Naive thymus-derived CD8-positive, alpha-beta T cell (primary cell): ENCODE data around the gene IL1RL2. TPM values are rescaled to one million over a fixed set of nuclear protein-coding genes. Genes with fewer than 3 reads are reported as not detected.

ENCODE experiments used
- ATAC-seq, 2 donors: fragments of 150-1000 bp; cut with Tn5 transposase in 1 of 2; sonication (Bioruptor Pico), chemical (Tn5 transposase) in 1 of 2; 1 replicate in 1 of 2; 2 replicates in 1 of 2; pipeline ENCODE4 v1.10.0; 2021; ENCODE audit warnings: mild to moderate bottlenecking in 2 of 2, moderate library complexity in 2 of 2
- POLR2A ChIA-PET: fragments of 350-600 bp; sonication (Branson Sonifier 250); formaldehyde crosslinking; loops from one replicate; lab custom pipeline; 2021; ENCODE audit warnings: antibody characterized with exemption; lab: Charles Lee
- DNase-seq, 10 donors: peaks; one replicate each; pipeline versions ENCODE4 v3.0.0 to v3.0.0-alpha.2; 2020 to 2022
- H3K27ac Mint-ChIP-seq, 10 donors: one replicate each; pipeline ENCODE4 v1.8.0; 2020 to 2022; ENCODE audit warnings: mild to moderate bottlenecking in 10 of 10, mixed read lengths in 10 of 10, moderate library complexity in 4 of 10, inconsistent platforms in 1 of 10
- H3K27me3 Mint-ChIP-seq, 5 donors: one replicate each; pipeline ENCODE4 v1.8.0; 2021 to 2022; ENCODE audit warnings: mixed read lengths in 5 of 5
- H3K36me3 Mint-ChIP-seq, 3 donors: one replicate each; pipeline ENCODE4 v1.8.0; 2020 to 2022; ENCODE audit warnings: mixed read lengths in 3 of 3, mild to moderate bottlenecking in 2 of 3, inconsistent platforms in 1 of 3
- H3K4me1 Mint-ChIP-seq, 4 donors: one replicate each; pipeline ENCODE4 v1.8.0; 2021 to 2022; ENCODE audit warnings: mixed read lengths in 4 of 4
- H3K4me3 Mint-ChIP-seq, 10 donors: one replicate each; pipeline ENCODE4 v1.8.0; 2020 to 2022; ENCODE audit warnings: mild to moderate bottlenecking in 10 of 10, mixed read lengths in 10 of 10, moderate library complexity in 6 of 10, inconsistent platforms in 1 of 10
- H3K9me3 Mint-ChIP-seq, 9 donors: one replicate each; pipeline ENCODE4 v1.8.0; 2020 to 2022; ENCODE audit warnings: mixed read lengths in 9 of 9, mild to moderate bottlenecking in 3 of 9, inconsistent platforms in 1 of 9, moderate library complexity in 1 of 9
- polyA plus RNA-seq, 3 donors: library from polyadenylated mRNA; unstranded; fragments of 300-500 nt; fragmentation: Illumina TruSeq; gene quantifications; one replicate each; pipeline ENCODE4 v1.2.3, GENCODE V29; 2021
- total RNA-seq, 8 experiments: library from RNA in 2 of 8; stranded (reverse) in 2 of 8; gene quantifications; one replicate each; pipeline ENCODE4 v1.2.3 and lab custom pipeline; 2021 to 2026

The IL1RL2 gene
- total RNA-seq = not detected
- polyA plus RNA-seq = not detected
- 0 to 1.4 (median 0.12) reads per million in 6 experiments for total RNA-seq (lab: John Stamatoyannopoulos, UW)

GRCh38 chr2:102186791-102187495 is at the start of gene IL1RL2:
IL1RL2 (plus strand) TSS chr2:102187023; CDS start chr2:102187868, 845 bp downstream.
- POLR2A ChIA-PET = no interaction called here
- Mint-ChIP-seq H3K4me3 (peak within 1 kb of the TSS; percentile 81 to 92 (median 84)), H3K9me3 (no peaks in the 10 kb centered on the region), H3K4me1 (peaks cover 4 to 9% (median 7%) of the 10 kb centered on the region in 4 donors), H3K27ac (peak within 1 kb of the TSS in 3 of 10 donors; percentile 9 to 69 (median 65)), H3K36me3 (no peaks in the 10 kb centered on the region), H3K27me3 (peaks cover 18 to 47% (median 29%) of the 10 kb centered on the region in 5 donors)
- DNase-seq = peak in 1 of 10 donors; percentile 62
- ATAC-seq = no peak

DNA sequence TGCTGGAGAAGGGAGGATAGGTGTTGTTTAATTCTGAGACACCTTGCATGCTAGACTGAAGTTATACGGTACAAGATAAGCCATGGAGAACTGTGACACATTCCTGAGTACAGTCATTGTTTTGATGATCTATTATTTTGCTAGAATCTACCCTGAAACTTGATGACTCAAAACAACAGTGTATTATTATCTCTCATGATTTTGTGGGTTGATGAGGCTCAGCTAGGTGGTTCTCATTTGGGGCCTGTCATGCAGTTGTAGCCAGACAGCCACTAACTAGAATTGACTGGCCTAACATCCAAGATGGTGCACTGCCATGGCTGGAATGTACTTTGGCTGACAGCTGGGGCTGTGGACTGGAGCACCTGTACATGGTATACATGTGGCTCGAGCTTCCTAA is 49.7 kb upstream of the IL1RL2 start:
- no peak overlapping the region for H3K4me3 Mint-ChIP-seq
- no peak for ATAC-seq
- peaks cover 2 to 10% (median 4%) of the 10 kb centered on the region in 3 donors for H3K36me3 Mint-ChIP-seq
- peaks cover 4 to 18% (median 7%) of the 10 kb centered on the region in 4 donors for H3K4me1 Mint-ChIP-seq
- POLR2A ChIA-PET = no interaction called here
- peaks cover 0 to 10% (median 4%) of the 10 kb centered on the region in 9 donors for H3K9me3 Mint-ChIP-seq
- H3K27ac Mint-ChIP-seq = peak overlapping the region in 1 of 10 donors; percentile 7
- peaks cover 7 to 27% (median 18%) of the 10 kb centered on the region in 5 donors for H3K27me3 Mint-ChIP-seq
- no peak for DNase-seq

GRCh38 chr2:102138331-102138730 is 48.5 kb upstream of the IL1RL2 start:
- ATAC-seq (no peak), DNase-seq (no peak)
- peaks cover 0 to 10% (median 3%) of the 10 kb centered on the region in 9 donors for H3K9me3 Mint-ChIP-seq
- peaks cover 2 to 10% (median 4%) of the 10 kb centered on the region in 3 donors for H3K36me3 Mint-ChIP-seq
- peaks cover 7 to 25% (median 13%) of the 10 kb centered on the region in 4 donors for H3K4me1 Mint-ChIP-seq
- peak overlapping the region in 1 of 10 donors; percentile 3 for H3K4me3 Mint-ChIP-seq
- peaks cover 12 to 36% (median 25%) of the 10 kb centered on the region in 5 donors for H3K27me3 Mint-ChIP-seq
- POLR2A ChIA-PET = no interaction called here
- peak overlapping the region in 1 of 10 donors; percentile 10 for H3K27ac Mint-ChIP-seq

- POLR2A ChIA-PET = no interaction called here
- Mint-ChIP-seq H3K4me1 (peaks cover 7 to 25% (median 13%) of the 10 kb centered on the region in 4 donors), H3K9me3 (peaks cover 0 to 24% (median 6%) of the 10 kb centered on the region in 9 donors), H3K27me3 (peaks cover 17 to 52% (median 41%) of the 10 kb centered on the region in 5 donors), H3K4me3 (no peak overlapping the region), H3K36me3 (peaks cover 2 to 15% (median 9%) of the 10 kb centered on the region in 3 donors), H3K27ac (no peak overlapping the region)
- ATAC-seq = no peak
- no peak for DNase-seq
Measured at GRCh38 chr2:102139851-102140250, 47.0 kb upstream of the IL1RL2 start.

DNA sequence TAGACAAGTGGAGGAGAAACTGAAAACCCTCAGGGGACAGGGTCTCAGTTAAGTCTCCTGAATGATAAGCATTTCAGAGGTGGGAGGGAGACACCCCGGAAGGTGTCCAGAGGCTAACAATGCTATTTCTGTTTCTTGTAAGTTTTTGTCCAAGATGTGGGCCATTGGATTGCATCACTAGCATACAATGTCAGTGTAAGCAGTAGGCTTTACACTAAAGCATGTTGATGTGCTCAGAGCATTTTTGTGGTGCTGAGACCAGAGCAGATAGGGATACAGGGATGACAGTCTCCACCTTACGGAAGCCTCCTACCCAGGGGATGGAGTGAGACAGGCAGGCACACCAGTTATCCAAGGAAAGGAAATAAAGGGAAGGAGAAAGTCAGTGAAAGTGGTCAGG is 46.4 kb upstream of the IL1RL2 start:
- Mint-ChIP-seq H3K4me1 (peaks cover 7 to 25% (median 13%) of the 10 kb centered on the region in 4 donors), H3K4me3 (peak overlapping the region in 2 of 10 donors; percentile 15 to 26), H3K36me3 (peaks cover 2 to 20% (median 12%) of the 10 kb centered on the region in 3 donors), H3K27ac (no peak overlapping the region), H3K9me3 (peaks cover 0 to 29% (median 11%) of the 10 kb centered on the region in 9 donors), H3K27me3 (peaks cover 17 to 57% (median 42%) of the 10 kb centered on the region in 5 donors)
- POLR2A ChIA-PET = no interaction called here
- ATAC-seq (no peak), DNase-seq (no peak)

- DNase-seq (no peak), ATAC-seq (no peak)
- POLR2A ChIA-PET = no interaction called here
- Mint-ChIP-seq H3K27me3 (peaks cover 17 to 61% (median 42%) of the 10 kb centered on the region in 5 donors), H3K36me3 (peaks cover 2 to 29% (median 14%) of the 10 kb centered on the region in 3 donors), H3K4me1 (peaks cover 7 to 25% (median 13%) of the 10 kb centered on the region in 4 donors), H3K27ac (no peak overlapping the region), H3K4me3 (peak overlapping the region in 7 of 10 donors; percentile 20 to 77 (median 33)), H3K9me3 (peaks cover 0 to 38% (median 18%) of the 10 kb centered on the region in 9 donors)
Measured at GRCh38 chr2:102141011-102141943, 45.5 kb upstream of the IL1RL2 start.

DNA sequence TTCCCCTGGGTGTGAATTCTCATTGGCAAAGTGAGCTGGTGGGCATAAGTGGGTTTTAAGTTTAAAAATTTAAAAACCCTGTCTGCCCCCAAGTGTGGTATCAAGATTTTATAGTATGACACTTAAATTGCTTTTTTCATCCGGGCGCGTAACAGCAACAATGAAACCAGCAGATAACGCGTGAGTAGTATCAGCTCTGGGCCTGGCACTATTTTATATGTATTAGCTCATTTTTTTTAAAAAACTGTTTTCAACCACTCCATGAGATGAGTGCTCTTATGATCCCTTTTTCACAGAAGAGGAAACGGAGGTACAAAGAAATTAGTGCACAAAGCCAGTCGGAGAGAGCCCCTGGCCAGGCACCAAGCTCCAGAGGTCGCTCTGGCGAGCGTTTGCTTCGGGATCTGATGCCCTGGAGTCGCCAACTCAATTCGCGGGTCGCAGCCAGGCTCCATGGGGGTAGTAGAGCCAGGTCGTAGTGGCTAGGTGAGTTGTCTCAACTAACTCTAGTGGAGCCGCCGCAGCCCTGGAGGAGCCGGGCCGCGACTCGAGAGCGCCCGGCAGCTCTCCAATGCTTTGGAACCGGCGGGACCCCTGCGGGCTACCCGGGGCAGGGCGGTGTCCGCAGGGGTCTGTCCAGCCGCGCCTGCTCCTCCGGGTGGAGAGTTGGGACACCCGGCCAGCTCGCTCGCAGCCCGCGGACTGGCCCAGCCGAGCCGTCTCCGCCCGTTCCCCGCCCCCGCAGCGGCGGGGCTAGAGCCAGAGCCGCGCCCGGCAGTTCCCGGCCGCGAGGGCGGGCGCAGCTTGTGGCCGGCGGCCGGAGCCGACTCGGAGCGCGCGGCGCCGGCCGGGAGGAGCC is 44.6 kb upstream of the IL1RL2 start, which contains the start of gene IL1R1:
Gene IL1R1 (plus strand): TSS at position 777 of the 859 bp plus-strand sequence. CDS start 14,979 bp downstream, outside the sequence.
- Mint-ChIP-seq H3K36me3 (peaks cover 2 to 38% (median 15%) of the 10 kb centered on the region in 3 donors), H3K9me3 (peaks cover 0 to 47% (median 26%) of the 10 kb centered on the region in 9 donors), H3K4me1 (peaks cover 7 to 25% (median 13%) of the 10 kb centered on the region in 4 donors), H3K27me3 (peaks cover 17 to 61% (median 39%) of the 10 kb centered on the region in 5 donors), H3K4me3 (peak within 1 kb of the TSS; percentile 12 to 77 (median 63)), H3K27ac (peak within 1 kb of the TSS in 1 of 10 donors; percentile 65)
- no peak for ATAC-seq
- DNase-seq = no peak
- POLR2A ChIA-PET = no interaction called here

GRCh38 chr2:102142829-102143449 is 43.9 kb upstream of the IL1RL2 start:
- Mint-ChIP-seq H3K4me1 (peaks cover 7 to 22% (median 13%) of the 10 kb centered on the region in 4 donors), H3K4me3 (peak overlapping the region; percentile 12 to 74 (median 60)), H3K36me3 (peaks cover 2 to 46% (median 17%) of the 10 kb centered on the region in 3 donors), H3K27ac (peak overlapping the region in 1 of 10 donors; percentile 65), H3K27me3 (peaks cover 17 to 61% (median 39%) of the 10 kb centered on the region in 5 donors), H3K9me3 (peaks cover 2 to 55% (median 33%) of the 10 kb centered on the region in 9 donors)
- ATAC-seq (no peak), DNase-seq (no peak)
- POLR2A ChIA-PET = no interaction called here

DNA sequence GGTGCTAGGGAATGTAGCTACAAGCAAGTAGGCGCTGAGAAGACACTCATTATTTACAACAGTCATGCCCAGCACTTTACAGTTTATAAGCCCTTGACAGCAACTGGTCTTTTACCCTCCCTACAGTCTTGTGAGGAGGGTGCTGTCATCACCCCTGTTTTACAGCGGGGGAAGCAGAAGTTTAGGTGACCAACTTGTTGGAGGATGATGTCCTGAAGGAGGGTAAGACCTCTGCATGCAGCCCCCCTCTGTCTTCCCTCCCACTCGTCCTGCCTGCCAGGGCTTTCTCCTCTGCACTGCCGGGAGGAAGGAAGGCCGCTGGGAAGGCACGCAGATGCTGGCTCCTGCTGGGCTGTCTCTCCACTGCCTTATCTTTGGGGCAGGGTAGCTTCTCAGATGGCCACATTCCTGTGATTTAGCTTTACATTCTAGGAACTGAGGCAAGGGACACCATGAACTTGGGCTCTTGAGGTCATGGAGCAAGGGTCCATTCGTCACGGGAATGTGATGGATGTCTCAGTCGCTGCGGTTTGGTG is 43.3 kb upstream of the IL1RL2 start:
- H3K4me3 Mint-ChIP-seq = peak overlapping the region in 9 of 10 donors; percentile 12 to 74 (median 64)
- POLR2A ChIA-PET = no interaction called here
- H3K4me1 Mint-ChIP-seq = peaks cover 4 to 16% (median 8%) of the 10 kb centered on the region in 4 donors
- peaks cover 2 to 51% (median 21%) of the 10 kb centered on the region in 3 donors for H3K36me3 Mint-ChIP-seq
- no peak for DNase-seq
- H3K27ac Mint-ChIP-seq = no peak overlapping the region
- H3K27me3 Mint-ChIP-seq = peaks cover 17 to 61% (median 37%) of the 10 kb centered on the region in 5 donors
- peaks cover 7 to 61% (median 39%) of the 10 kb centered on the region in 9 donors for H3K9me3 Mint-ChIP-seq
- no peak for ATAC-seq

GRCh38 chr2:102144128-102144527 is 42.7 kb upstream of the IL1RL2 start:
- Mint-ChIP-seq H3K27ac (peak overlapping the region in 1 of 10 donors; percentile 58), H3K4me3 (peak overlapping the region in 1 of 10 donors; percentile 15), H3K9me3 (peaks cover 10 to 67% (median 45%) of the 10 kb centered on the region in 9 donors), H3K36me3 (peaks cover 2 to 58% (median 23%) of the 10 kb centered on the region in 3 donors), H3K27me3 (peaks cover 17 to 61% (median 37%) of the 10 kb centered on the region in 5 donors), H3K4me1 (peaks cover 4 to 12% (median 6%) of the 10 kb centered on the region in 4 donors)
- no peak for DNase-seq
- POLR2A ChIA-PET = no interaction called here
- no peak for ATAC-seq
